Left ventricle myocardium inferior (tissue), 1 donor: ENCODE results near the gene PLIN4. TPM values are rescaled to one million over a fixed set of nuclear protein-coding genes. Genes with fewer than 3 reads are reported as not detected.

ENCODE experiments used
- DNase-seq: peaks from one replicate; pipeline ENCODE4 v3.0.0-alpha.2; 2020
- H3K27ac ChIP-seq: fragments of 200-600 bp; replicated peaks from 2 replicates; pipeline ENCODE4 v1.8.0; 2021
- H3K27me3 ChIP-seq: fragments of 200-600 bp; 2 replicates; pipeline ENCODE4 v1.8.0; 2021; ENCODE audit warnings: low read depth
- H3K36me3 ChIP-seq: fragments of 200-600 bp; 2 replicates; pipeline ENCODE4 v1.8.0; 2021
- H3K4me1 ChIP-seq: fragments of 200-600 bp; 2 replicates; pipeline ENCODE4 v1.8.0; 2021
- H3K4me3 ChIP-seq: fragments of 200-600 bp; 2 replicates; pipeline ENCODE4 v1.8.0; 2021; ENCODE audit warnings: mild to moderate bottlenecking, moderate library complexity
- H3K9me3 ChIP-seq: fragments of 200-600 bp; replicated peaks from 2 replicates; pipeline ENCODE4 v1.8.0; 2021
- intact Hi-C: fragments of 100-400 bp; cut with micrococcal nuclease; formaldehyde crosslinking; loops from one replicate; pipeline ENCODE4 v1.11.0; 2022
- total RNA-seq: library from RNA; stranded (reverse); fragmentation: NEBNext Ultra II Directional; extraction: Animal tissue kit (Norgen Biotek cat#: 25700); gene quantifications from one replicate; pipeline ENCODE4 v1.2.1, GENCODE V29; 2021
- TF ChIP-seq, protein P1 (sequence below): fragments of 200-600 bp; IDR thresholded peaks from 2 replicates; pipeline ENCODE4 v1.8.0; 2021; ENCODE audit warnings: antibody characterized with exemption, mild to moderate bottlenecking, borderline replicate concordance
- donor health status: DM: no; HTN: yes; CAD: no; lungs with severe emphysema.

The PLIN4 gene
- total RNA-seq, 1 donor from 2014 or later = 162 TPM

GRCh38 chr19:4508698-4509097, 9.6 kb downstream of the PLIN4 start:
- H3K27ac ChIP-seq = peak overlapping the region; percentile 36
- peaks cover 64% of the 10 kb centered on the region for H3K4me1 ChIP-seq
- peaks cover 50% of the 10 kb centered on the region for H3K36me3 ChIP-seq
- TF ChIP-seq, protein P1, sequence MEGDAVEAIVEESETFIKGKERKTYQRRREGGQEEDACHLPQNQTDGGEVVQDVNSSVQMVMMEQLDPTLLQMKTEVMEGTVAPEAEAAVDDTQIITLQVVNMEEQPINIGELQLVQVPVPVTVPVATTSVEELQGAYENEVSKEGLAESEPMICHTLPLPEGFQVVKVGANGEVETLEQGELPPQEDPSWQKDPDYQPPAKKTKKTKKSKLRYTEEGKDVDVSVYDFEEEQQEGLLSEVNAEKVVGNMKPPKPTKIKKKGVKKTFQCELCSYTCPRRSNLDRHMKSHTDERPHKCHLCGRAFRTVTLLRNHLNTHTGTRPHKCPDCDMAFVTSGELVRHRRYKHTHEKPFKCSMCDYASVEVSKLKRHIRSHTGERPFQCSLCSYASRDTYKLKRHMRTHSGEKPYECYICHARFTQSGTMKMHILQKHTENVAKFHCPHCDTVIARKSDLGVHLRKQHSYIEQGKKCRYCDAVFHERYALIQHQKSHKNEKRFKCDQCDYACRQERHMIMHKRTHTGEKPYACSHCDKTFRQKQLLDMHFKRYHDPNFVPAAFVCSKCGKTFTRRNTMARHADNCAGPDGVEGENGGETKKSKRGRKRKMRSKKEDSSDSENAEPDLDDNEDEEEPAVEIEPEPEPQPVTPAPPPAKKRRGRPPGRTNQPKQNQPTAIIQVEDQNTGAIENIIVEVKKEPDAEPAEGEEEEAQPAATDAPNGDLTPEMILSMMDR = no peak
- no peaks in the 10 kb centered on the region for H3K27me3 ChIP-seq
- no peaks in the 10 kb centered on the region for H3K9me3 ChIP-seq
- intact Hi-C loops = no loop called here
- H3K4me3 ChIP-seq = no peak overlapping the region
- no peak for DNase-seq

DNA sequence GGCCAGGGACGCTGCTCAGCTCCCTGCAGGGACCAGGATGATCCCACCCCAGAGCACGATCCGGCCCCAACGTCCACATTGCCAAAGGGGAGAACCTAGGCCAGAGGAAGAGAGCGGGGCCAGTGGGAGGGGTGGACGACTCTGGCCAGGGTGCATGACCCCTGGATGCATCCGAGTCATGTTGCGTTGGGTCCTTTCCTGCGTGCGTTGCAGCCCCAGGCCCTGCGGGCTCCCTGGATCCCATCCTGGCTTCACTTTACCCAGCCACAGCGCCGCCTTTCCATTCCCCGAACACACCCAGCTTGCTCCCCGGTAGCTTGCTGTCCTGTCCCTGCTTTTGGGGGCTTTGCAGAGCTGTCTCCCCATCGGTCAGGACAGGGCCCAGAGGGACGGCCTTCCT, 10.5 kb downstream of the PLIN4 start:
- TF ChIP-seq, protein P1 = no peak

GRCh38 chr19:4507150-4507452, 11.2 kb downstream of the PLIN4 start:
- Histone ChIP-seq H3K27ac (peak overlapping the region; percentile 23), H3K36me3 (peaks cover 61% of the 10 kb centered on the region), H3K4me1 (peaks cover 57% of the 10 kb centered on the region), H3K27me3 (no peaks in the 10 kb centered on the region), H3K9me3 (no peaks in the 10 kb centered on the region), H3K4me3 (no peak overlapping the region)
- intact Hi-C loops = no loop called here
- no peak for DNase-seq
- TF ChIP-seq, protein P1 = no peak

More for the DNA sequence above, 10.5 kb downstream of the PLIN4 start:
- DNase-seq = no peak
- no peaks in the 10 kb centered on the region for H3K9me3 ChIP-seq
- H3K4me1 ChIP-seq = peaks cover 57% of the 10 kb centered on the region
- intact Hi-C loops = no loop called here
- peak overlapping the region; percentile 2 for H3K4me3 ChIP-seq
- H3K27me3 ChIP-seq = no peaks in the 10 kb centered on the region
- H3K36me3 ChIP-seq = peaks cover 54% of the 10 kb centered on the region
- no peak overlapping the region for H3K27ac ChIP-seq

- Histone ChIP-seq H3K36me3 (peaks cover 66% of the 10 kb centered on the region), H3K4me3 (no peak overlapping the region), H3K27me3 (no peaks in the 10 kb centered on the region), H3K9me3 (no peaks in the 10 kb centered on the region), H3K27ac (peak overlapping the region; percentile 23), H3K4me1 (peaks cover 53% of the 10 kb centered on the region)
- TF ChIP-seq, protein P1 = no peak
- intact Hi-C loops = no loop called here
- DNase-seq = no peak
These were observed 11.7 kb downstream of the PLIN4 start for GRCh38 chr19:4506449-4507149.

- Histone ChIP-seq H3K27me3 (no peaks in the 10 kb centered on the region), H3K36me3 (peaks cover 74% of the 10 kb centered on the region), H3K4me3 (no peak overlapping the region), H3K27ac (peak overlapping the region; percentile 23), H3K9me3 (no peaks in the 10 kb centered on the region), H3K4me1 (peaks cover 48% of the 10 kb centered on the region)
- no peak for DNase-seq
- TF ChIP-seq, protein P1 = no peak
- intact Hi-C loops = no loop called here
These were observed 12.5 kb downstream of the PLIN4 start for GRCh38 chr19:4505570-4506448.
